Gastroesophageal sphincter (tissue), 4 donors: ENCODE data around the gene ZSWIM7. TPM values are rescaled to one million over a fixed set of nuclear protein-coding genes. Genes with fewer than 3 reads are reported as not detected.

Experiments
- ATAC-seq: fragments of 150-250 bp; one replicate; pipeline ENCODE4 v1.9.1; 2016; ENCODE audit warnings: mild to moderate bottlenecking, moderate library complexity
- H3K27ac ChIP-seq, 4 donors: fragments of 200-600 bp; sonication (generic) in 3 of 4; 1 replicate in 3 of 4; 2 replicates in 1 of 4; pipeline ENCODE4 v1.5.1; 2016 to 2019
- H3K27me3 ChIP-seq: fragments of 200-600 bp; sonication (generic); one replicate; pipeline ENCODE4 v1.5.1; 2019
- H3K36me3 ChIP-seq, 2 donors: fragments of 200-600 bp; sonication (generic); one replicate each; pipeline ENCODE4 v1.5.1; 2019; ENCODE audit warnings: control low read depth in 1 of 2
- H3K4me1 ChIP-seq, 3 donors: fragments of 200-600 bp; sonication (generic); 1 replicate in 2 of 3; 2 replicates in 1 of 3; pipeline ENCODE4 v1.5.1; 2016 to 2019; ENCODE audit warnings: control low read depth in 2 of 3
- H3K4me3 ChIP-seq, 2 donors: fragments of 200-600 bp; sonication (generic); one replicate each; pipeline ENCODE4 v1.5.1; 2019; ENCODE audit warnings: mild to moderate bottlenecking in 1 of 2, moderate library complexity in 1 of 2
- H3K9me3 ChIP-seq, 3 donors: fragments of 200-600 bp; sonication (generic); one replicate each; pipeline ENCODE4 v1.5.1; 2017 to 2019; ENCODE audit warnings: control low read depth in 2 of 3
- CTCF ChIP-seq, 4 experiments: fragments of 200-600 bp in 2 of 4; fragments of 450-650 bp in 2 of 4; sonication (generic) in 1 of 4; IDR thresholded peaks; one replicate each; pipeline ENCODE4 v1.5.1; 2017 to 2019; ENCODE audit warnings: antibody characterized with exemption in 4 of 4, mild to moderate bottlenecking in 2 of 4, moderate library complexity in 2 of 4
- EP300 ChIP-seq: sonication (generic); formaldehyde crosslinking; IDR thresholded peaks from one replicate; pipeline ENCODE4 v1.6.1; 2017; ENCODE audit warnings: antibody characterized with exemption, mild to moderate bottlenecking
- POLR2A ChIP-seq, 2 donors: fragments of 450-650 bp; IDR thresholded peaks; one replicate each; pipeline ENCODE4 v1.6.1; 2017; ENCODE audit warnings: antibody characterized with exemption in 2 of 2, mild to moderate bottlenecking in 2 of 2, moderate library complexity in 1 of 2
- POLR2AphosphoS5 ChIP-seq: sonication (generic); formaldehyde crosslinking; IDR thresholded peaks from one replicate; pipeline ENCODE4 v1.6.1; 2017; ENCODE audit warnings: antibody characterized with exemption
- WGBS, 2 donors: methylation state at CpG; one replicate each; pipeline ENCODE4 v1.1.5; 2018; ENCODE audit warnings: low coverage in 1 of 2; 5-methylcytosine and 5-hydroxymethylcytosine counted together
- total RNA-seq, 4 donors: library from RNA; depleted of rRNA; stranded (reverse); fragments of >200 nt; gene quantifications; one replicate each; pipeline ENCODE4 v1.1.0, GENCODE V29; 2016

The ZSWIM7 gene
- total RNA-seq, 4 donors from 2014 or later = 12.1 to 32.4 (median 13.6) TPM

GRCh38 chr17:15951368-15952047 is 48.0 kb downstream of the ZSWIM7 start:
- Histone ChIP-seq H3K4me3 (no peak overlapping the region), H3K27ac (no peak overlapping the region), H3K9me3 (no peaks in the 10 kb centered on the region), H3K27me3 (peaks cover 22% of the 10 kb centered on the region), H3K4me1 (peaks cover 0 to 4% (median 0%) of the 10 kb centered on the region in 3 donors), H3K36me3 (no peaks in the 10 kb centered on the region)
- no peak for ATAC-seq
- 100% methylated on average over 1 of the region's 6 CpGs; no CpG with 5 or more reads in 1 of the 2 donors for WGBS, 2 donors
- TF ChIP-seq POLR2A (IDR thresholded peaks at IDR 0.05) (no peak), EP300 (no peak), POLR2AphosphoS5 (no peak), CTCF (IDR thresholded peaks at IDR 0.05) (no peak)

DNA sequence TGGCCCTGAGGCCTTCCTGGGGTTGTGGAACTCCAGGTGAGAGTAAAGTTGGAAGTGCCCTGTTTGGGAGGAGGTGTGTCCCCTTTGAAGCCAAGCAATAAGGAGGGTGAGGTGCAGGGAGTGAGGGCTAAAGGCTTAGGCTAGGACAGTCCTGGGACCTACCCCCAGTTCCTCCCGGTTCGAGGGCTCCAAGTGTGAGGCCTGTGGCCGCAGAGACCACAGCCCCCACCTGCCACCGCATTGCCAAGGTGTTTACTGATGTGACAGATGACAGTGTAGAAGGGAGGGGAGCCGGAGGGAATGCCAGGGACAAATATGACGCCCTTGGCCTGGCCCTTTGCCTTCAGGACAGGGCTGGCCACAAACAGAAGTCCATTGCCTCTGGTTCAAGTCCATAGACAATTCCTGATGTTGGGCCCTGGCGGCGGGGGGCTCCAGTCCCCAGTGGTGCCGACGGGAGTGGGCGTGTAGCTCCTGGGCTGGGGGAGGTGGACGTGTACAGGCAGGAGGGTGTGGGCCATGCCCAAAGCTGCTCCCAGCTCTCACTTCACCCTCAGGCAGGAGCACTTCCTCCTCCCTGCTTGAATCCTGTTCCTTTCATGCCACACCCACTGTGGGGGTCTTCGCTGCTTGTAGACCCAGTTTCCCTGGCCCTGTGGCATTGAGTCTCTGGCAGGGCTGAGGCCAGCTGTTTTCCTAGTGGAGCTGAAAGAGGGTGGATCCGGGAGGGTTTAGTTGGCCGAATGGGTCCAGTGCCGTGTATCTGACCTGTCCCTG is 51.3 kb downstream of the ZSWIM7 start:
- WGBS, 2 donors = 60% methylated on average over 1 of the region's 16 CpGs; no CpG with 5 or more reads in 1 of the 2 donors
- no peak overlapping the region for H3K4me3 ChIP-seq
- no peak for TF ChIP-seq POLR2AphosphoS5
- H3K4me1 ChIP-seq = peaks cover 0 to 30% (median 17%) of the 10 kb centered on the region in 3 donors
- no peak for ATAC-seq
- H3K27ac ChIP-seq = peak overlapping the region in 1 of 4 donors; percentile 46
- no peaks in the 10 kb centered on the region for H3K36me3 ChIP-seq
- H3K27me3 ChIP-seq = peaks cover 52% of the 10 kb centered on the region
- no peaks in the 10 kb centered on the region for H3K9me3 ChIP-seq

DNA sequence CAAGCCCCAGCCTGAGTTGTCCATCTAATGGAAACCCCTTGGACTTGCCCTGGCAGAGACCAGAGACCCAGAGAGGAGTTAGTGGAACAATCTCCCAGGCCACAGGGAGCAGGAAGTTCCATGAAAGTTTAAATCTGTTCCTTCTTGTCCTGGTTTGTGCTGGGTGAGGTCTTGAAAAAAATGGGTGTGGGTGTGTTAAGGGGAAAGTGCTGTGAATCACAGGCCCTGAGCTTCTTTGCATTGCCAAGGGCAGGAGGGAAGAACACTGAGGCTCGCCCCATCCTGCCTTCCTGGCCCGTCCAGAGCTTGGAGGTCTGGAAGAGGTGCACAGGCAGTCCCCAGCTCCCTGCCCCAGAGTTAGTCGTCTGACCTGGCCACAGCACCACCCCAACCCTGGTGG is 52.2 kb downstream of the ZSWIM7 start:
- Histone ChIP-seq H3K27me3 (peaks cover 55% of the 10 kb centered on the region), H3K27ac (peak overlapping the region in 1 of 4 donors; percentile 46), H3K9me3 (no peaks in the 10 kb centered on the region), H3K4me1 (peaks cover 0 to 30% (median 17%) of the 10 kb centered on the region in 3 donors), H3K4me3 (no peak overlapping the region), H3K36me3 (no peaks in the 10 kb centered on the region)
- ATAC-seq = no peak
- whole genome bisulfite sequencing, 2 donors = no CpG with 5 or more reads among the region's 3 CpGs
- TF ChIP-seq CTCF (IDR thresholded peaks at IDR 0.05) (no peak), POLR2AphosphoS5 (no peak), POLR2A (IDR thresholded peaks at IDR 0.05) (no peak), EP300 (no peak)

GRCh38 chr17:15946611-15947120 is 52.8 kb downstream of the ZSWIM7 start:
- ATAC-seq = no peak

More at GRCh38 chr17:15946611-15947120, 52.8 kb downstream of the ZSWIM7 start:
- Histone ChIP-seq H3K27me3 (peaks cover 55% of the 10 kb centered on the region), H3K9me3 (no peaks in the 10 kb centered on the region), H3K36me3 (no peaks in the 10 kb centered on the region), H3K27ac (peak overlapping the region in 1 of 4 donors; percentile 46), H3K4me1 (peaks cover 0 to 30% (median 17%) of the 10 kb centered on the region in 3 donors), H3K4me3 (no peak overlapping the region)
- WGBS, 2 donors = 55 to 66% methylated on average over 5 to 6 of the region's 9 CpGs
- TF ChIP-seq EP300 = no peak
- no peak for TF ChIP-seq POLR2A (IDR thresholded peaks at IDR 0.05)
- no peak for TF ChIP-seq POLR2AphosphoS5
- no peak for TF ChIP-seq CTCF (IDR thresholded peaks at IDR 0.05)
